ENCODE measurements around the gene SUSD4. TPM values are rescaled to one million over a fixed set of nuclear protein-coding genes. Genes with fewer than 3 reads are reported as not detected.

The SUSD4 gene
- total RNA-seq, 2 experiments from 2014 or later = 13.0 to 13.8 TPM

DNA sequence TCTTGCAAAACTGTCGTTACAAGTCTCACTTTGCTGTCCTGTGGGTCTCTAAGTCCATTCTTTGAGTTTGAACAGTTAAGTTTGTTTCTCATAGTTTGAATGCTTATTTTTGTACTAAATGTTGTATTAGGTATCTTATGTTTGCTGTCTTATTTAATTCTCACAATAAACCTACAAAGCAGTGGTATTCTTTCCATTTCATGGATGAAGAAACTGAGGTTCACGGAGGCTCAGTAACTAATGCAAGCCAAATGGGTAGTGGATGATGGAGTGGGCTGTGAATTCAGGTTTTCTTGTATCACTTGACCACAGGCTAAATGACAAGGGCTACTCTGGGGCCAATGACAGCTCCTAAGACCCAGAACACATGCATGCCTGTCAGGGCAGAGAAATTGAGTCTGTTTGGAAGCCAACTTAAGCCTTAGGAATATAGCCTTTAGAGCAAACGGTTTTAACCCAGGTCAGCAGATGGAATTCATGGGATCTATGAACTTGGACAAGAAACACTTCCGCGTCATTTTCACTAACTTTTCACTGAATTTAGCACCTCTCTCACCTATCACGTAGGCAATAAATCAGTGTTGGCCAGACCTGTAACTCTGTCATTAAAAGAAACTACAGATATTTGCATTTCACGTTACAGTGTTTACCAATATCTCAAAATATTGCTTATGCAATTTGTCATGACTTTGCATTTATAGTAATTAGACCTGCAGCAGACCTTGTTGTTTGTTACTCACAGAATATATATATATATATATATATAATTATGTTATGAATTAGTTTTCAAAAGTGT, 153.8 kb downstream of the SUSD4 start:
- Mint-ChIP-seq H3K4me1 (ENCODE audit: low read depth) (no peaks in the 10 kb centered on the region), H3K36me3 (ENCODE audit: low read depth) (no peaks in the 10 kb centered on the region), H3K27me3 (no peaks in the 10 kb centered on the region), H3K9me3 (no peaks in the 10 kb centered on the region), H3K27ac (no peak overlapping the region), H3K4me3 (no peak overlapping the region)
- TF ChIP-seq, protein P1, sequence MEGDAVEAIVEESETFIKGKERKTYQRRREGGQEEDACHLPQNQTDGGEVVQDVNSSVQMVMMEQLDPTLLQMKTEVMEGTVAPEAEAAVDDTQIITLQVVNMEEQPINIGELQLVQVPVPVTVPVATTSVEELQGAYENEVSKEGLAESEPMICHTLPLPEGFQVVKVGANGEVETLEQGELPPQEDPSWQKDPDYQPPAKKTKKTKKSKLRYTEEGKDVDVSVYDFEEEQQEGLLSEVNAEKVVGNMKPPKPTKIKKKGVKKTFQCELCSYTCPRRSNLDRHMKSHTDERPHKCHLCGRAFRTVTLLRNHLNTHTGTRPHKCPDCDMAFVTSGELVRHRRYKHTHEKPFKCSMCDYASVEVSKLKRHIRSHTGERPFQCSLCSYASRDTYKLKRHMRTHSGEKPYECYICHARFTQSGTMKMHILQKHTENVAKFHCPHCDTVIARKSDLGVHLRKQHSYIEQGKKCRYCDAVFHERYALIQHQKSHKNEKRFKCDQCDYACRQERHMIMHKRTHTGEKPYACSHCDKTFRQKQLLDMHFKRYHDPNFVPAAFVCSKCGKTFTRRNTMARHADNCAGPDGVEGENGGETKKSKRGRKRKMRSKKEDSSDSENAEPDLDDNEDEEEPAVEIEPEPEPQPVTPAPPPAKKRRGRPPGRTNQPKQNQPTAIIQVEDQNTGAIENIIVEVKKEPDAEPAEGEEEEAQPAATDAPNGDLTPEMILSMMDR (IDR thresholded peaks at IDR 0.05) = no peak
- Histone ChIP-seq H3K36me3 (ENCODE audit: insufficient read depth, low read length) (no peaks in the 10 kb centered on the region), H3K4me3 (ENCODE audit: low read length) (no peak overlapping the region), H3K4me1 (ENCODE audit: insufficient read depth, low read length) (no peaks in the 10 kb centered on the region), H3K27me3 (ENCODE audit: control insufficient read depth in 1 of 2, insufficient read depth in 2 of 2, low read length in 2 of 2) (no peaks in the 10 kb centered on the region), H3K9me3 (ENCODE audit: control insufficient read depth in 1 of 2, insufficient read depth in 1 of 2, low read length in 2 of 2) (no peaks in the 10 kb centered on the region), H3K27ac (ENCODE audit: low read depth in 1 of 2, low read length in 2 of 2) (no peak overlapping the region)
- ATAC-seq (ENCODE audit: poor library complexity) (no peak), DNase-seq (no peak)
- POLR2A ChIA-PET = no interaction called here
- intact Hi-C loops (cut with DNase I, micrococcal nuclease) = no loop called here
- CTCF ChIA-PET = no interaction called here

DNA sequence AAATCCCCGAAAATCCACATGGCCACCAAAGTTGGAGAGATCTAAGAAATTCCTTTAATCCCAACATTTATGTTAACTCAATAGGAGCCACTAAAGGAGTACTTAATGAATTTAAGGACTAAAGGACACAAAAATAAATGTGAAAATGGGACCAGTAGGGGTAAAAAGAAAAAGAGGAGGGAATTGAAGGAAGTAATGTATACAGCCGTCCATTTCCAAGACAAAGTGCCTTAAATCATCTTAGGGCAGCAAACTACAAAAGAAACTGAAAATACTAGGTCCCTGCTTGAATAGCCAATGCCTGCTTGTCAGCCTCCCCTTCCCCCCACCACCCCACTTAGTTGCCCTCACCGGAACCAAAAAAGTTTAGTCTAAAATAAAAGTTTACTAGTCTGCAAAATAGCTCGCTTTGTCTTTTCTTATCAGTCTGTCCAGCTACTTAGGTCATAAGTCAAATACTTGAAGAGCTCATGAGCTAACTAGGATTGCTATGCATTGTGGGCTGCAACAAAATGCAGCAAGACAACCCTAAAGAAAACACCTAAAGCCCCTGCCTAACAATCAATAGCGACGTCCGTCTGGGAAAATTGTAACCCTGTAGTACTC, 154.6 kb downstream of the SUSD4 start:
- ChIA-PET CTCF (no interaction called here), POLR2A (no interaction called here)
- Histone ChIP-seq H3K9me3 (ENCODE audit: control insufficient read depth in 1 of 2, insufficient read depth in 1 of 2, low read length in 2 of 2) (no peaks in the 10 kb centered on the region), H3K27ac (ENCODE audit: low read depth in 1 of 2, low read length in 2 of 2) (no peak overlapping the region), H3K36me3 (ENCODE audit: insufficient read depth, low read length) (no peaks in the 10 kb centered on the region), H3K27me3 (ENCODE audit: control insufficient read depth in 1 of 2, insufficient read depth in 2 of 2, low read length in 2 of 2) (no peaks in the 10 kb centered on the region), H3K4me3 (ENCODE audit: low read length) (no peak overlapping the region), H3K4me1 (ENCODE audit: insufficient read depth, low read length) (no peaks in the 10 kb centered on the region)
- TF ChIP-seq, protein P1 (IDR thresholded peaks at IDR 0.05) = no peak
- DNase-seq = no peak
- no peaks in the 10 kb centered on the region for H3K9me3 Mint-ChIP-seq
- no peak overlapping the region for H3K27ac Mint-ChIP-seq
- intact Hi-C loops (cut with DNase I, micrococcal nuclease) = no loop called here
- no peaks in the 10 kb centered on the region for H3K27me3 Mint-ChIP-seq
- ATAC-seq (ENCODE audit: poor library complexity) = no peak
- no peaks in the 10 kb centered on the region for H3K4me1 Mint-ChIP-seq (ENCODE audit: low read depth)
- H3K4me3 Mint-ChIP-seq = no peak overlapping the region
- no peaks in the 10 kb centered on the region for H3K36me3 Mint-ChIP-seq (ENCODE audit: low read depth)

DNA sequence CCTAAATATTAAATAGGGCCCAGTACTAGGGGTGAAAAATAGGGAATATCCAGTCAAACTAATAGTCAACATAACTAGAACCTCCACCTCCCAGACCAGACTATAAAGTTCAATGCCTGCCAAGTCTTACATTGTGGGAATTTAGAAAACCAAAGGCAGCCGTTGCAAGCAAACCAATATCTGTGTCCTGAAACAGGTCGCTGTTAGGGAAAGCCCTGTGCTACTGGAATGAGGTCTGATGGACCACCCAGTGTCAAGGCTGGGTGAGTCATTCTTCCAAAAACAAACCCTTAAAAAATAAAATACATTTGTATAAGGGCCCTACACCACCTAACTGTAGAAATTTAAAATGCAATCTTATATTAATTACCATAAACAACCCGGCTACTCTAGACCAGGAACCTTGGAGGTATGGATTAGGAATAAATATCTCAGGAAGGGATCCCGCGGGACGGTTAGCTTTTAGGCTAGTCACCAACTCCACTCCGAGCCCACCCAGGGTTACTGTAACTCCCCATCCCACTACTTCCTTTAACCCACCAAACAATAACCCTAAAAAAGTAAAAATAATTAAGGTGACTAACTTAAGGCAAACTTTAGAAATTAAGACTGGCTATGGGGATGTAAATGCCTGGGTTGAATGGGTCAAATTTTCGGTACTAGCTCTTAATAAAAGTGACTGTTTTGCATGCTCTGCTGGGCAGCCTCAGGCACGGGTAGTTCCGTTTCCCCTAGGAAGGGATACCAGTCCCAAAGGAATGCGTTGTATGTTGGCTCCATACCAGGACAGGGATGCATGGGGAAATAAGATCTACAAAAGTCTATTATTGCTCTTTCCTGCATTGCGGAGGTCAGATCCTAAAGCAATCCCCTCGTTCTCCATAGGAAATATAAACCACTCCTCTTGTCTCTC, 155.6 kb downstream of the SUSD4 start:
- ChIA-PET POLR2A (interaction anchor here (1.1 kb wide), 1 partner anchor 156 kb away, joined by 3 read pairs; the partner anchor contains the start of gene SUSD4), CTCF (no interaction called here)
- no peaks in the 10 kb centered on the region for H3K4me1 ChIP-seq (ENCODE audit: insufficient read depth, low read length)
- Mint-ChIP-seq H3K4me1 (ENCODE audit: low read depth) (no peaks in the 10 kb centered on the region), H3K36me3 (ENCODE audit: low read depth) (no peaks in the 10 kb centered on the region), H3K27ac (no peak overlapping the region), H3K9me3 (no peaks in the 10 kb centered on the region), H3K27me3 (no peaks in the 10 kb centered on the region), H3K4me3 (no peak overlapping the region)
- no peak overlapping the region for H3K27ac ChIP-seq (ENCODE audit: low read depth in 1 of 2, low read length in 2 of 2)
- DNase-seq (no peak), ATAC-seq (ENCODE audit: poor library complexity) (no peak)
- no peak overlapping the region for H3K4me3 ChIP-seq (ENCODE audit: low read length)
- H3K9me3 ChIP-seq (ENCODE audit: control insufficient read depth in 1 of 2, insufficient read depth in 1 of 2, low read length in 2 of 2) = no peaks in the 10 kb centered on the region
- H3K36me3 ChIP-seq (ENCODE audit: insufficient read depth, low read length) = no peaks in the 10 kb centered on the region
- TF ChIP-seq, protein P1 (IDR thresholded peaks at IDR 0.05) = no peak
- intact Hi-C loops (cut with DNase I, micrococcal nuclease) = no loop called here
- no peaks in the 10 kb centered on the region for H3K27me3 ChIP-seq (ENCODE audit: control insufficient read depth in 1 of 2, insufficient read depth in 2 of 2, low read length in 2 of 2)
